SU-DHL-6 (cell line): ENCODE measurements around the gene UROC1.

Experiments used
- EZH2phosphoT487 ChIP-seq: fragments of 200-600 bp; sonication (generic), shearing (Covaris generic); conservative IDR thresholded peaks from 2 replicates; pipeline ENCODE4 v1.6.1; 2018; ENCODE audit warnings: mild to moderate bottlenecking, antibody characterized with exemption, low read length, moderate library complexity, mixed read lengths
- TF ChIP-seq, protein P1 (sequence below): fragments of 200-600 bp; sonication (generic); IDR thresholded peaks from one replicate; pipeline ENCODE4 v1.5.1; 2017; ENCODE audit warnings: antibody characterized with exemption, mild to moderate bottlenecking, low read length, moderate library complexity; ENCODE audit not compliant: insufficient read depth, poor library complexity, severe bottlenecking

DNA sequence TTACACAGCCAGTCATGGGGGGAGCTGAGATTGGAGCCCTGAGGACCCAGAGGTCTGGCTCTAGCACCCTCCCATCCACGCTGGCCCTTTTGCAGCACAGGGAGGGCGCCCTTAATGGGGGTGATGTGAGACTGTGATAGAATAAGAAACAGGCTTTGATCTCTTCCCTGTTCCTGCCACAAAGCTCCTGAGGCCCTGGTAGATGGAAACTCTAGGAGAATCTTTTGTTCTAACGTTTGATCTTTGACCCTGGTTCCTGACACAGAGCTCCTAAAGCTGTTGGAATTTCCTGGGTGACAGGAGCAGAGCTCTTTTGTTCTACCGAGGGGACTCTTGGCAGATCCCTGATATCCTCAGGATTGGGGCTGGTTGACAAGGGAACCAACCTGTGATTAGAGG is 1.2 kb upstream of the UROC1 start:
- TF ChIP-seq, protein P1, sequence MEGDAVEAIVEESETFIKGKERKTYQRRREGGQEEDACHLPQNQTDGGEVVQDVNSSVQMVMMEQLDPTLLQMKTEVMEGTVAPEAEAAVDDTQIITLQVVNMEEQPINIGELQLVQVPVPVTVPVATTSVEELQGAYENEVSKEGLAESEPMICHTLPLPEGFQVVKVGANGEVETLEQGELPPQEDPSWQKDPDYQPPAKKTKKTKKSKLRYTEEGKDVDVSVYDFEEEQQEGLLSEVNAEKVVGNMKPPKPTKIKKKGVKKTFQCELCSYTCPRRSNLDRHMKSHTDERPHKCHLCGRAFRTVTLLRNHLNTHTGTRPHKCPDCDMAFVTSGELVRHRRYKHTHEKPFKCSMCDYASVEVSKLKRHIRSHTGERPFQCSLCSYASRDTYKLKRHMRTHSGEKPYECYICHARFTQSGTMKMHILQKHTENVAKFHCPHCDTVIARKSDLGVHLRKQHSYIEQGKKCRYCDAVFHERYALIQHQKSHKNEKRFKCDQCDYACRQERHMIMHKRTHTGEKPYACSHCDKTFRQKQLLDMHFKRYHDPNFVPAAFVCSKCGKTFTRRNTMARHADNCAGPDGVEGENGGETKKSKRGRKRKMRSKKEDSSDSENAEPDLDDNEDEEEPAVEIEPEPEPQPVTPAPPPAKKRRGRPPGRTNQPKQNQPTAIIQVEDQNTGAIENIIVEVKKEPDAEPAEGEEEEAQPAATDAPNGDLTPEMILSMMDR, result no peak
- TF ChIP-seq EZH2phosphoT487, result no peak
